Testis (tissue), 3 donors: ENCODE results near the gene ISG20. TPM values are rescaled to one million over a fixed set of nuclear protein-coding genes. Genes with fewer than 3 reads are reported as not detected.

Experiments used
- DNase-seq: peaks from one replicate; pipeline ENCODE4 v3.0.0-alpha.2; 2019
- H3K27ac ChIP-seq, 2 donors: fragments of 200-600 bp; sonication (generic); one replicate each; pipeline ENCODE4 v1.5.1; 2019
- H3K27me3 ChIP-seq: fragments of 200-600 bp; sonication (generic); one replicate; pipeline ENCODE4 v1.5.1; 2019
- H3K36me3 ChIP-seq: fragments of 200-600 bp; sonication (generic); one replicate; pipeline ENCODE4 v1.5.1; 2017; ENCODE audit warnings: low read depth; ENCODE audit errors: missing control alignments
- H3K4me1 ChIP-seq: fragments of 200-600 bp; sonication (generic); one replicate; pipeline ENCODE4 v1.5.1; 2019
- H3K4me3 ChIP-seq, 2 donors: fragments of 200-600 bp; sonication (generic); one replicate each; pipeline ENCODE4 v1.5.1; 2017 to 2019
- H3K9me3 ChIP-seq: fragments of 200-600 bp; sonication (generic); one replicate; pipeline ENCODE4 v1.5.1; 2017
- POLR2A ChIP-seq: fragments of 450-650 bp; IDR thresholded peaks from one replicate; pipeline ENCODE4 v1.6.1; 2017; ENCODE audit warnings: antibody characterized with exemption, mild to moderate bottlenecking, moderate library complexity
- whole genome bisulfite sequencing, 2 donors: methylation state at CpG; one replicate each; pipeline ENCODE4 v1.1.5; 2018; 5-methylcytosine and 5-hydroxymethylcytosine counted together
- intact Hi-C: fragments of 100-400 bp; cut with DNase I; formaldehyde crosslinking; loops from one replicate; pipeline ENCODE4 v1.15.1; 2023; ENCODE audit warnings: low total_unique reads
- polyA plus RNA-seq: library from polyadenylated mRNA; stranded (reverse); fragments of 350-450 nt; fragmentation: Illumina TruSeq; extraction: RNeasy Lipid Tissue Mini Kit (QIAGEN cat#74804); gene quantifications from one replicate; pipeline ENCODE4 v1.2.3, GENCODE V29; 2014; ENCODE audit warnings: low read depth, low replicate concordance; ENCODE audit not compliant: insufficient read depth
- total RNA-seq, 2 donors: library from RNA; depleted of rRNA; stranded (reverse); fragments of >200 nt; gene quantifications; one replicate each; pipeline ENCODE4 v1.2.3, GENCODE V29; 2016
- TF ChIP-seq, protein P1 (sequence below), 3 experiments: fragments of 450-650 bp in 2 of 3; fragments of 200-600 bp in 1 of 3; sonication (generic) in 1 of 3; IDR thresholded peaks; one replicate each; pipeline ENCODE4 v1.5.1; 2016 to 2019; ENCODE audit warnings: antibody characterized with exemption in 3 of 3, mild to moderate bottlenecking in 2 of 3, moderate library complexity in 1 of 3

ISG20 gene
- total and polyA plus RNA-seq, 3 donors from 2014 or later = 6.8 to 17.0 (median 8.7) TPM

DNA sequence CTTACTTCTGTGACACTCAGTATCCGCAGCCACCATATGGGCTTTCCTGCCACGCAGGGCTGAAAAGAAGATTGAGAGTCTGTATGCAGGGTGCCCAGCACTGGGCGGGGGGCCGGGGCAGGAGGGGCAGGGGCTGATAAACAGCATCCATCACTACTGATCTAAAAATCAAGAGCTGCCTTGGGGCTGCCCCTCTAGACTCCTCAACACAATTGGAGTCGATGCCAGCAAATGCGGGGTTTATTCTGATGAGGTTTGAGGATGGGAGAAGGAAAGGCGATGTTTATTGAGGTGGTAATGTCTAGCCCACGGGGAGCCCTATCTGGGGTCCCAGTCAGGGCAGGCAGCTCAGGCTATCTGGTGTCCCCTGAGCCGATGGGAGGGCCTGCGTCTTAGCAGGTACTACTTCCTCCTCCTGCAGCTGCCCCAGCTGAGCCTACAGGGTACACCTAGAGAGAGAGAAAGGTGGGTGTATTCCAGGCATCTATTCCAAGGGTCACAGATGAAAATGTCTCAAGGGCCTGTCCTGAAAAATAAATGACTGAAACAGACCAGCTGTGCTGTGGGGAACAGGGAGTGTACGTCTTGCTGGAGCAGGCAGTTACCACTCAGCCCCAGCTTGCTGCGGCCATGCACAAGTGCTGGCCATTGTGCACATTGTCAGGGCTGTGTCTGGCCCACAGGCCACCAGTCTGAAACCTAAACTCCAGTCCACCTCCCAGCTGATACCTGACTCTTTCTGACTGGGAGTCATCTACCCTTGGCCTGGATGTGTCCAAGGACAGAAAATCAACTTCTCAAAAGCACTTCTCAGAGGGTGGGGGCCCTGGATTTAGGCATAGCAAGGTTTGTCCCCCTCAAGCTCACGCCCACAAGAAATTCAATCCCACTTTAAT lies 19.5 kb downstream of the ISG20 start:
- DNase-seq = peak; percentile 6
- WGBS, 2 donors = 81 to 91% methylated on average over 10 to 13 of the region's 13 CpGs

DNA sequence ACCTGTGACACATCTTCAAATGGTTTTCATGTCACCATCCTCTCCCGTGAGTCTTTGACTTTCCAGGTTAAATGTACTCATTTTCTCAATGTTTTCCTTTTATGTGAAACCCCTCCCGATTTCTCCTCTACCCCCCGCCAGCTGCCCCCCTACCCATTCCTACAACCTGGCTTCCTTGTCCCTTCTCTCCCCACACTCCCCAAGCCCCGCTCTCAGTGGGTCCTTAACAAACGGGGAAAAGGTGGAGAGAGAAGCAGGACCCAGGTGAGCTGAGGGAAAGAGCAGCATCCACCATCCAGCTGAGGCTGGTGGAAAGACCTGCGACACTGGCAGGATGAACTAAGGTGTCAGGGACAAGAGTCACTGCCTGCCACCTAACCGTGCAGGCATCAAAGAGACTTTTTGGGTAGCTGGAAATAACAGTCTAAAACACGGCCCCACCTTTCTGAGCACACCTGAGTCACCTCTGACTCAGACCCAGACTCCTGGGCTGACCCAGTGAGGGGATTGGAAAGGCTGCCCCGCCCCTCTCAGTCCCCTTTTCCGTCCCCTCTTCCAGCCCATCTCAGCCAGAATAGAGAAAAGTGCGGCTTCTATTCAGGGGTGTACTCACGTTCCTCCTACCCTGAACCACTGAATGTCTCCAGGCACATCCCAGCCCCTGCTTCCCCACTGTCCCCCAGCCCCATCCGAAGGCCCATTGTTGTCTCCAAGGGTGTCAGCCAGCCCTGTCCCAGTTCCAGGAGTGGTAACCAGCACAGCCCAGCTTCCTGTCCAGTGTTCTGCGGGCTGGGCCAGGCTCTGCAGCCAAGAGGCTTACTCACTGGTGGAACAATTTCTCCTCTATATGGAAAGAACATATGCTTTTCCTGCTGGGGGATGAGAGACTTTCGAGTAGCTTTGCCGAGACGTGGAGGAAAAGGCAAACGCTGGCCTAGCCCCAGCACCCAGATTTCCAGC lies 20.4 kb downstream of the ISG20 start:
- intact Hi-C loops = loop anchor here (10.0 kb wide), 1 partner anchor 176 kb away; no protein-coding TSS in a partner anchor
- WGBS, 2 donors = 84 to 86% methylated on average over 17 to 18 of the region's 18 CpGs
- no peak overlapping the region for H3K4me3 ChIP-seq

More for the DNA sequence above, 19.5 kb downstream of the ISG20 start:
- H3K9me3 ChIP-seq = no peaks in the 10 kb centered on the region
- intact Hi-C loops = loop anchor here (10.0 kb wide), 1 partner anchor 176 kb away; no protein-coding TSS in a partner anchor
- H3K4me3 ChIP-seq = no peak overlapping the region
- H3K27ac ChIP-seq = no peak overlapping the region
- no peaks in the 10 kb centered on the region for H3K27me3 ChIP-seq
- TF ChIP-seq POLR2A = no peak
- TF ChIP-seq, protein P1, sequence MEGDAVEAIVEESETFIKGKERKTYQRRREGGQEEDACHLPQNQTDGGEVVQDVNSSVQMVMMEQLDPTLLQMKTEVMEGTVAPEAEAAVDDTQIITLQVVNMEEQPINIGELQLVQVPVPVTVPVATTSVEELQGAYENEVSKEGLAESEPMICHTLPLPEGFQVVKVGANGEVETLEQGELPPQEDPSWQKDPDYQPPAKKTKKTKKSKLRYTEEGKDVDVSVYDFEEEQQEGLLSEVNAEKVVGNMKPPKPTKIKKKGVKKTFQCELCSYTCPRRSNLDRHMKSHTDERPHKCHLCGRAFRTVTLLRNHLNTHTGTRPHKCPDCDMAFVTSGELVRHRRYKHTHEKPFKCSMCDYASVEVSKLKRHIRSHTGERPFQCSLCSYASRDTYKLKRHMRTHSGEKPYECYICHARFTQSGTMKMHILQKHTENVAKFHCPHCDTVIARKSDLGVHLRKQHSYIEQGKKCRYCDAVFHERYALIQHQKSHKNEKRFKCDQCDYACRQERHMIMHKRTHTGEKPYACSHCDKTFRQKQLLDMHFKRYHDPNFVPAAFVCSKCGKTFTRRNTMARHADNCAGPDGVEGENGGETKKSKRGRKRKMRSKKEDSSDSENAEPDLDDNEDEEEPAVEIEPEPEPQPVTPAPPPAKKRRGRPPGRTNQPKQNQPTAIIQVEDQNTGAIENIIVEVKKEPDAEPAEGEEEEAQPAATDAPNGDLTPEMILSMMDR (IDR thresholded peaks at IDR 0.05) = no peak
- H3K4me1 ChIP-seq = no peaks in the 10 kb centered on the region
- H3K36me3 ChIP-seq = no peaks in the 10 kb centered on the region

DNA sequence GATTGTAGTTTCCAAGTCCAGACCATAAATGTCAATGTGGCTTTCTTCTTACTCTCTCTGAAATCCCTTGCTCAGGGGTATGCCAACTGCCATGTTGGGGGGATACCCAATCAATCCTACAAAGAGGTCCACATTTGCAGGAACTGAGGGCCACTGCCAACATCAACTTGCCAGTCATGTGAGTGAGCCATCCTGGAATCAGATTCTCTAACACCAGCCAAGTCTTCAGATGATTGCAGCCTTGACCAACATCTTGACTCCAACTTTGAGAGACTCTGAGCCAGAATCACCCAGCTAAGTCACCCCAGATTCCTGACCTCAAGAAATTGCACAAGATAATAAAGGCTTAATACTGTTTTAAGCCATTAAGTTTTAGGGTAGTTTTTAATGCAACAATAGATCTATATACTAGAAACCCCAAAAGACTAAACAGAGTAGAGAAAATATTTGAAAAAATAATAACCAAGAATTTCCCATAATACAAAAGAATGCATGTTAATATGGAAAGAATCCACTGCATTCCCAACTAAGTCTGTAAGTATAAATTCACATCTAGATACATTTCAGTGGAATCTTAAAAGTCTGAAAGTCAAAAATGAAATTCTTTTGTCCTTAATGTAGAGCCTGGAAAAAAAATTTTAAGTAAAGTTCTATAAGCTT lies 22.4 kb downstream of the ISG20 start:
- Histone ChIP-seq H3K27ac (no peak overlapping the region), H3K36me3 (no peaks in the 10 kb centered on the region), H3K4me1 (no peaks in the 10 kb centered on the region), H3K27me3 (no peaks in the 10 kb centered on the region), H3K9me3 (no peaks in the 10 kb centered on the region), H3K4me3 (no peak overlapping the region)
- intact Hi-C loops = no loop called here
- TF ChIP-seq POLR2A = no peak
- TF ChIP-seq, protein P1 (IDR thresholded peaks at IDR 0.05) = no peak
- peak; percentile 3 for DNase-seq

More for the DNA sequence above, 20.4 kb downstream of the ISG20 start:
- H3K27me3 ChIP-seq = no peaks in the 10 kb centered on the region
- TF ChIP-seq POLR2A = no peak
- TF ChIP-seq, protein P1 (IDR thresholded peaks at IDR 0.05) = no peak
- no peak overlapping the region for H3K27ac ChIP-seq
- no peaks in the 10 kb centered on the region for H3K4me1 ChIP-seq
- no peaks in the 10 kb centered on the region for H3K9me3 ChIP-seq
- peak; percentile 7 for DNase-seq
- H3K36me3 ChIP-seq = no peaks in the 10 kb centered on the region

DNA sequence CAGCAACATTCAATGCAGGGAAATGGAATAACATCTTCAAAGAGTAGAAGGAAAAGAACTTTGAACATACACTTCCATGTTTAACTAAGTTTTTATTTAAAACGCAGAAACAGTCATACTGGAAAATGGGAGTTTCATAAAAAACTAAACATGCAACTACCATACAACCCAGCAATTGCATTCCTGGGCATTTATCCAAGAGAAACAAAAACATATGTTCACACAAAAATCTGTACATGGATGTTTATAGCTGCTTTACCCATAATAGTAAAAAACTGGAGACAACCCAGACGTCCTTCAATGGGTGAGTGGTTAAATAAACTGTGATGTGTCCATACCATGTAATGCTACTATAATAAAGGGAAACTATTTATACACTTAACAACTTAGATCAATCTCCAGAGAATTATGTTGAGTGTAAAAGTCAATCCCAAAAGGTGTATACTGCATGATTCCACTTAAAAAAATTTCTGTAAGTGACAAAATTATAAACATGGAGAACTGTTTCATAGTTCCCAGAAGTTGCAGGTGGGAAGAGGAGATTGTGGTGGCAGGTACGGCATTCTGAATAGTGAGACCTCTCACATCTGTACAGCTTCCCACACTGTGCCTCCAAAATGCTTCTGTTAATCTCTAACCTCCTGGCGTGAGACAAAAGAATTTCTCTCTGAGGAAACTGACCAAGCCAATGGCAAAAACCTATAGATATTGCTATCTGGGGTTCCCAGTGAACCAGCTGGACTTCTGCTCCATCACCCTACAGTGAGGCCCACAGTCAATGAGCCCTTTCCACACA lies 23.1 kb downstream of the ISG20 start:
- no peak overlapping the region for H3K27ac ChIP-seq
- H3K36me3 ChIP-seq = no peaks in the 10 kb centered on the region
- H3K27me3 ChIP-seq = no peaks in the 10 kb centered on the region
- TF ChIP-seq POLR2A = no peak
- TF ChIP-seq, protein P1 (IDR thresholded peaks at IDR 0.05) = no peak
- no peak for DNase-seq
- 80 to 88% methylated on average over 4 of the region's 4 CpGs for WGBS, 2 donors
- no peaks in the 10 kb centered on the region for H3K4me1 ChIP-seq
- no peaks in the 10 kb centered on the region for H3K9me3 ChIP-seq
- intact Hi-C loops = no loop called here
- no peak overlapping the region for H3K4me3 ChIP-seq
